ENCODE results near the gene UBR7.

UBR7 gene

DNA sequence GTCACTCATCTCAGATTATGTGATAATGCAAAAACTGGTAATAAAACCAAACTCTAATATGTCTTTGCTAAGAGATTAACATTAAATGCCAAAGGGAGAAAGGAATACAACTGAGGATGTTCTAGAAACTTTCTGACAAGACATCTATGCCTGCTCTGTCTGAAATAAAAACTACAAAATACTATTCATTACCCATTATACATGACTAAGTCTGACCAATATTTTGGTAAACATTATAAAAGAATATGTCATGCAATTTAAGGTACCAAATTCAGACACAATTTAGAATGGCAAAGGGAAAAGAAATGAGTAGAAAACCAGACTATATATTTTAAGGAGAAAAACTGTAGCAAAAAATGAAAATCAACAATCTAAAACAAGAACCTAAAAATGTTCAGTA, 39.5 kb downstream of the UBR7 start:
- Histone ChIP-seq H3K9me3 (ENCODE audit: control insufficient read depth, low read length) (no peaks in the 10 kb centered on the region), H3K27ac (ENCODE audit: insufficient read depth, low read length, poor library complexity, severe bottlenecking) (no peak overlapping the region), H3K4me1 (ENCODE audit: control insufficient read depth, insufficient read depth, low read length, poor library complexity, severe bottlenecking) (no peaks in the 10 kb centered on the region), H3K4me3 (ENCODE audit: insufficient read depth, low read depth, low read length, poor library complexity, severe bottlenecking) (no peak overlapping the region), H3K36me3 (ENCODE audit: control insufficient read depth, insufficient read depth, low read length) (peaks cover 56% of the 10 kb centered on the region), H3K27me3 (replicated peaks; ENCODE audit: control insufficient read depth, insufficient read depth, low read length, poor library complexity, severe bottlenecking) (no peaks in the 10 kb centered on the region)
- no peak for DNase-seq

DNA sequence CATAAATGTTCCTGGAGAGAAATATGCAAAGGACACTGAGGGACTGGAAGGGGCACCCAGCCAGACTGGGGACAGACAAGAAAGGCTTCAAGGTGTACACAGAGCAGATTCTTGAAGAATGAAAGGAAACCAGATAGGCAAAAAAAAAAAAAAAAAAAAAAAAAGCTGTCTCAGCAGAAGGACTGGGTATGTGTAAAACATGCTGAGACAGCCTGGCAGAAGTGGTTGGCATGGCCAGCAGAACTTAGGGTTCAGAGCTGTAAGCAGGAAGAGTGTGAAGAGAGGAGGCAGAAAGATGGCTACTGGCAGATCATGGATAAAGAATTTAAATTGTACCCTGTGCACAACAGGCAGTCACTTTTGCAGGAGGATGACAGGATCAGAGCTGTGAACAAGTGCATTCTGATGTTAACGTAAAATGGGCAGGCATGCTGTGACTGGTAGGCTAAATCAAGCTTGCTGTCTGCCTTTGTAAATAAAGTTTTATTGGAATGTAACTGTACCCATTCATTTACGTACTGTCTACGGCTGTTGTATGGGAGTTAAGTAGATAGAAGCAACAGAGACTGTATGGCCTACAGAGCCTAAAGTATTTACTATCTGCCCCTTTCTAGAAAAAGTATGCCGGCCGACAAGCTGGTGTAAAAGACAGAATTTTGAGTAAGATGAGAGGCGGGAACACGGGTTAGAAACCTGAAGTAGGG, 42.2 kb downstream of the UBR7 start:
- H3K4me3 ChIP-seq (ENCODE audit: insufficient read depth, low read depth, low read length, poor library complexity, severe bottlenecking): no peak overlapping the region
- H3K36me3 ChIP-seq (ENCODE audit: control insufficient read depth, insufficient read depth, low read length): peaks cover 49% of the 10 kb centered on the region
- no peak overlapping the region for H3K27ac ChIP-seq (ENCODE audit: insufficient read depth, low read length, poor library complexity, severe bottlenecking)

DNA sequence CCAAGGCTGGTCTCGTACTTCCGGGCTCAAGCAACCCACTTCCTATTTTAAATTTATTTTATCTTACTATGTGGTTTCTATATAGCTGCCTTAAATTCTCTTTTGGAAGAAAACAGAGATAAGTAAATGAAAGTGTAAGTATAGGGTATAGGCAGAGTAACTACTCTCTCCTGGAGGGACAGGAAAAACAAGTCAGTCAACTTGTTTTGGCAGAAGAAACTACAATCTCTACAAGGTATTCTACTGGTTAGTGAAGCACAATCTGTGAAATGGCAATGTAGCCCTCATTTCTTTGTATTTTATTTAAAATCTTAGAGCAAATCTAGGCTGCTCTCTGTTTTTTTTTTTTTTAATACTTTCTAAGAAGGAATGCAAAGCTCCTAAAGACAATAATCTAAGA, 55.4 kb downstream of the UBR7 start:
- Histone ChIP-seq H3K36me3 (ENCODE audit: control insufficient read depth, insufficient read depth, low read length) (peaks cover 9% of the 10 kb centered on the region), H3K27me3 (replicated peaks; ENCODE audit: control insufficient read depth, insufficient read depth, low read length, poor library complexity, severe bottlenecking) (no peaks in the 10 kb centered on the region), H3K9me3 (ENCODE audit: control insufficient read depth, low read length) (no peaks in the 10 kb centered on the region), H3K27ac (ENCODE audit: insufficient read depth, low read length, poor library complexity, severe bottlenecking) (no peak overlapping the region), H3K4me3 (ENCODE audit: insufficient read depth, low read depth, low read length, poor library complexity, severe bottlenecking) (no peak overlapping the region), H3K4me1 (ENCODE audit: control insufficient read depth, insufficient read depth, low read length, poor library complexity, severe bottlenecking) (no peaks in the 10 kb centered on the region)
- DNase-seq: no peak

More for the DNA sequence above, 42.2 kb downstream of the UBR7 start:
- H3K4me1 ChIP-seq (ENCODE audit: control insufficient read depth, insufficient read depth, low read length, poor library complexity, severe bottlenecking): no peaks in the 10 kb centered on the region
- no peaks in the 10 kb centered on the region for H3K9me3 ChIP-seq (ENCODE audit: control insufficient read depth, low read length)
- no peak for DNase-seq
- no peaks in the 10 kb centered on the region for H3K27me3 ChIP-seq (replicated peaks; ENCODE audit: control insufficient read depth, insufficient read depth, low read length, poor library complexity, severe bottlenecking)

DNA sequence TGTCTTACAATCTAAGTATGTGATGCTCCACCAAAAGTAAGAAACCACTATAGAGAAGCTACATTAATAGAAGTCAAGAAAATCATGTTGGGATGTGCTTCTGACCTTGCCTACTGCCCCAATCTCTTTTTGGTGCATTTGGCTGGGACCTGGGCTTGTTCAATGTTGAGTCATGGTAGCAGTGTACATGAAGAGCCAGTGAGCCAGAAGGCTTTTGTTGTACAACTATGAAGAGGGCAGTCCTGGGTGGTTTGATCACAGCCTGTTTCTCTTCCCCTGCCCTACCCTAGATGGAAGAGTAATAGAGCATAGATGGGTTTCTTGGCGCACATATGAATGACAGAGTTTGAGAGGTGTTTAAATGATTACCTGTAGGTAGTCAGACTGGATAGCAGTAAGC, 56.4 kb downstream of the UBR7 start:
- no peaks in the 10 kb centered on the region for H3K9me3 ChIP-seq (ENCODE audit: control insufficient read depth, low read length)
- no peaks in the 10 kb centered on the region for H3K4me1 ChIP-seq (ENCODE audit: control insufficient read depth, insufficient read depth, low read length, poor library complexity, severe bottlenecking)
- no peak overlapping the region for H3K27ac ChIP-seq (ENCODE audit: insufficient read depth, low read length, poor library complexity, severe bottlenecking)
- no peak for DNase-seq
- peaks cover 9% of the 10 kb centered on the region for H3K36me3 ChIP-seq (ENCODE audit: control insufficient read depth, insufficient read depth, low read length)
- H3K4me3 ChIP-seq (ENCODE audit: insufficient read depth, low read depth, low read length, poor library complexity, severe bottlenecking): no peak overlapping the region
- H3K27me3 ChIP-seq (replicated peaks; ENCODE audit: control insufficient read depth, insufficient read depth, low read length, poor library complexity, severe bottlenecking): no peaks in the 10 kb centered on the region

DNA sequence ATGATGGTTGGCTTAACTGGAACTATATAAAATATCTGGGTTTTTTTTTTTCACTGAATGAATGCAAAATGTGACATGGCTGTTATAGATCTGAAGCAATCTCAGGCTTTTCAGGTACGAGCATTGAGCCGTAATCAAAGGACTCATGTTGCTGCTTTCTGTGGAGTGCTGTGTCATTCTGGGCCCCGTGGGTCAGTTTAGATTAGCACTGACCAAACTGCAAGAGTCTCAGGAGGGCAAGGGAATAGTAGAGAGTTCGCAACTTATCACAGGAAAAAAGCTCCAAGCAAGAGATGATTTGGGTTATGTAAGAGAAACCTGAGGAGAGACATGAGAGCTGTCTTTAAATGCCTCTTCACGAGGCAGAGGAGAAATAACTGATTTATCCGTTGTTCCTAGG, 59.1 kb downstream of the UBR7 start:
- no peaks in the 10 kb centered on the region for H3K27me3 ChIP-seq (replicated peaks; ENCODE audit: control insufficient read depth, insufficient read depth, low read length, poor library complexity, severe bottlenecking)
- DNase-seq: no peak
- H3K4me3 ChIP-seq (ENCODE audit: insufficient read depth, low read depth, low read length, poor library complexity, severe bottlenecking): no peak overlapping the region
- peaks cover 9% of the 10 kb centered on the region for H3K36me3 ChIP-seq (ENCODE audit: control insufficient read depth, insufficient read depth, low read length)
- H3K4me1 ChIP-seq (ENCODE audit: control insufficient read depth, insufficient read depth, low read length, poor library complexity, severe bottlenecking): no peaks in the 10 kb centered on the region
- H3K9me3 ChIP-seq (ENCODE audit: control insufficient read depth, low read length): no peaks in the 10 kb centered on the region
- H3K27ac ChIP-seq (ENCODE audit: insufficient read depth, low read length, poor library complexity, severe bottlenecking): no peak overlapping the region

DNA sequence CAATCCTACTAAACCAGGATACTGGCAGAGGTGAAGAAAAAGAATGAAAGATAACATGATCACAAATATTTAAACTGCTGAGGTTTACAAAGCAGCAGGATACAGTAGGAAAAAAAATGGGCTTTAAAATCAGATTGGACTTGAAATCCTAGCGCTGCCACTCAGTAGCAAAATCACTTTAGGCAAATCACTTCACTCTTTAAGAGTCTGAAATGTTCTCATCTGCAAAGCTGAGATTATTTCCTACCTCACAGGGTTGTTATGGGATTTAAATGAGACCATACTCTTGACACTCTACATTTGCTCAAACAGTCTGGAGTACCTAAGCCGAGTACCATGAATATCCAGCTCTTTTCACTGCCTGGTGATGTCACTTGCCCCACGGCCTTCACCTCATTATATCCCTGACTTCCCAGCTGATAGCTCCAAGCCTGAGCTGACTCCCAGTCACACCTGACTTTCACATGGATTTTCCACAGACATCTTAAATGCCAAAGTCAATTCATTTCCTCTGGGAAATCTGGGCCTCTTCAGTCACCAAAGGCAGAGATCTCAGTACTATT, 60.2 kb downstream of the UBR7 start:
- Histone ChIP-seq H3K4me3 (ENCODE audit: insufficient read depth, low read depth, low read length, poor library complexity, severe bottlenecking) (no peak overlapping the region), H3K9me3 (ENCODE audit: control insufficient read depth, low read length) (no peaks in the 10 kb centered on the region), H3K27ac (ENCODE audit: insufficient read depth, low read length, poor library complexity, severe bottlenecking) (no peak overlapping the region), H3K27me3 (replicated peaks; ENCODE audit: control insufficient read depth, insufficient read depth, low read length, poor library complexity, severe bottlenecking) (no peaks in the 10 kb centered on the region), H3K36me3 (ENCODE audit: control insufficient read depth, insufficient read depth, low read length) (peaks cover 9% of the 10 kb centered on the region), H3K4me1 (ENCODE audit: control insufficient read depth, insufficient read depth, low read length, poor library complexity, severe bottlenecking) (no peaks in the 10 kb centered on the region)
- DNase-seq: no peak

DNA sequence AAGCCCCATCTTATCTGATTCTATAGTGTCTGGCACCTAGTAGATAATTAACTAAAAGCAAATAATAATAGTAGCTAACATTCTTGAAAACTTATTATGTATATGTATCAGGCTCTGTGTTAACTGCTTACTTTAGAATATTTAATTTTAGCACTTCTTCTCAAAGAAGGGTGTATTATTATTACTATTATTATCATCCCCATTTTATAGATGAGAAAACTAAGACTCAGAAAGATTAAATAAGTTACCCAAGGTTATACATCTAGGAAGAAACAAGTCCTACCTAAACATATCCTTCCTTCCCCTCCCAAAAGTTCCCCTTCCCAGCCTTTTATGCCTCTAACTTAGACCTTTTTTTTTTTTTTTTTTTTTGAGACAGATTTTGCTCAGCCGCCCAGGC, 61.4 kb downstream of the UBR7 start:
- H3K4me3 ChIP-seq (ENCODE audit: insufficient read depth, low read depth, low read length, poor library complexity, severe bottlenecking): no peak overlapping the region
- H3K4me1 ChIP-seq (ENCODE audit: control insufficient read depth, insufficient read depth, low read length, poor library complexity, severe bottlenecking): no peaks in the 10 kb centered on the region
- H3K9me3 ChIP-seq (ENCODE audit: control insufficient read depth, low read length): no peaks in the 10 kb centered on the region
- peaks cover 6% of the 10 kb centered on the region for H3K36me3 ChIP-seq (ENCODE audit: control insufficient read depth, insufficient read depth, low read length)
- H3K27me3 ChIP-seq (replicated peaks; ENCODE audit: control insufficient read depth, insufficient read depth, low read length, poor library complexity, severe bottlenecking): no peaks in the 10 kb centered on the region
- no peak for DNase-seq
- H3K27ac ChIP-seq (ENCODE audit: insufficient read depth, low read length, poor library complexity, severe bottlenecking): no peak overlapping the region

DNA sequence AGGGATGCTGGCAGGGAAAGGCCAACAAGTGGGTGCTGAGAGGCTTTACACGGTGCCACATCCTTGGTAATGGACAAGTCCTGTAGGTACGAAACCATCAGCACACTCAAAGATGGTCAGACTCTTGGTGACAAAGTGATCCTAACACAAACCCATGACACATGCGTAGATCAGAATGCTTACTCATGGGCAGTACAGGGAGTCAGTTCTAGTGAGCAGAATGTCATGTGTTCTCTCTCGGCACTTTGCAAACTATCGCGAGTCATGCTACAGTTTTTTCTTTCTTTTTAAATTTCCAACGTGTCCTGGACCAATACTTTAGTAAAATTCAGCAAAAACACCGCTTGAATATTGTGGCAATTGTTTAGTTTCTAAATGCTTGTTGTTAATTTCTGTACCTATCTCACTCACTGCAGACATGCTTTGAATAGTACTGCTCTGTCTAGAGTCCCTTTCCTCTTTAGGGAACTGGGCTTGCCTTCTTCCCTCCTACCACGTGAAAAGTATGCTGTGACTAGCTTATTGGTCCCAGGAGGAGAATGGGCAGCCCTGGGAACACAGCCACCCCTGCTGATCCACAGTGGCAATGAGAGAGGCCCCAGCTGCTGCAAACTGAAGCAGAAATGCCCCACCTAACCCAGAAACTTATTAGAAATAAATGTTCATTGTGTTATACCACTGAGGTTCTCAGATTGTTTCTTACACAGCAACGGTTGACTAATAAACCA, 62.4 kb downstream of the UBR7 start:
- Histone ChIP-seq H3K4me3 (ENCODE audit: insufficient read depth, low read depth, low read length, poor library complexity, severe bottlenecking) (no peak overlapping the region), H3K36me3 (ENCODE audit: control insufficient read depth, insufficient read depth, low read length) (peaks cover 3% of the 10 kb centered on the region), H3K9me3 (ENCODE audit: control insufficient read depth, low read length) (no peaks in the 10 kb centered on the region), H3K4me1 (ENCODE audit: control insufficient read depth, insufficient read depth, low read length, poor library complexity, severe bottlenecking) (no peaks in the 10 kb centered on the region), H3K27ac (ENCODE audit: insufficient read depth, low read length, poor library complexity, severe bottlenecking) (no peak overlapping the region), H3K27me3 (replicated peaks; ENCODE audit: control insufficient read depth, insufficient read depth, low read length, poor library complexity, severe bottlenecking) (no peaks in the 10 kb centered on the region)
- no peak for DNase-seq

DNA sequence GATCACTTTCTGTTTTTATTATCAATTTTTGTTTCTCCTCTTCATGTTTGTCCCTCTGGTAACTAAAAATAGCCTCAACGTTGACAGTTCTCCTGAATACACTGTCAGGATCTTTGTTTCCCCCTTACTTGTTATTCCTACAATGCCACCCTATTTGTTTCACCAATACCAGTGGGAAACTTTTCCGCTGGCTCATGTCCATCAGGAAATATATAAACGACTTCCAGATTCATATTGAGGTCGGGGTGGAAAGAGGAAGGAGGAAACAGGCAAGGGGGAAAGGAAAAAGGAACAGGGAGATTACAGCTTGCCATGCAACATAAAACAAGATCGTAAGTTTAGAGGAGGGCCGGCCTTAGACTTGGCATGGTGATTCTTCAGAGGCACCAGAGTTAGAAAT, 64.1 kb downstream of the UBR7 start:
- Histone ChIP-seq H3K9me3 (ENCODE audit: control insufficient read depth, low read length) (no peaks in the 10 kb centered on the region), H3K36me3 (ENCODE audit: control insufficient read depth, insufficient read depth, low read length) (peaks cover under 1% of the 10 kb centered on the region), H3K27me3 (replicated peaks; ENCODE audit: control insufficient read depth, insufficient read depth, low read length, poor library complexity, severe bottlenecking) (no peaks in the 10 kb centered on the region), H3K4me1 (ENCODE audit: control insufficient read depth, insufficient read depth, low read length, poor library complexity, severe bottlenecking) (no peaks in the 10 kb centered on the region), H3K27ac (ENCODE audit: insufficient read depth, low read length, poor library complexity, severe bottlenecking) (no peak overlapping the region), H3K4me3 (ENCODE audit: insufficient read depth, low read depth, low read length, poor library complexity, severe bottlenecking) (no peak overlapping the region)
- DNase-seq: no peak

DNA sequence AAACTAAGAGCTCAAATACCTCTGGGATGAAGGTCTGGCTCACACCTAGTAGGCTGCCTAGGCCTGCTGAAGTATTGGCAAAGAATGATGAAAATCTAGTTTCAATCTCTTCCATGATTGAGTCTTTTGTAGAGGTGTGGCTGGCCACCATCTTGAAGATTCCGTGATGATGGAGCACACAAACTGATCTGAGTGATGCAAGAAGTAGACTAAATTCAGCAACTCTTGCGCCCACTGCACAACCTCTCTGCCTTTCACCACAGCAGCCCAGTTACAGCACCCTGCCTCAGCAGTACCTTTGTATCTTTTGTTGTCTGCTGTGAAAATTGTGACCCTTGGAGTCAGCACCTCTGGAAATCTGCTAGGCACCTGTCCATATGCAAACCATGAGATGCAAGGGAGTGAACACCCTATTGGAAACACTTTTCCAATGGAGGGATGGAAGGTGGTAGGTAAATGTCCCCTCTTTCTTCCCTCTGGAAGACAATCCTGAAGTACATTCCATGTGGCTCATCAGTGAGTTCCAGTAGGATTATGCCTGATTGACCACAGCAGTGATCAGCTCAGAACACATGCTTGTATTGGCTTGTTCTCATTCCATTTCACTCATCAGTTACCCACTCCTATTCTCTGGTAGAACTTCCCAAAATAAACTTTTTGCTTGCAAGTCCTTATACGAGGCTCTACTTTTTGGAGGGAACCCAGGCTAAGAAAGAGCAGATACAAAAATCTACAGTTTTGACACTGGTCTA, 67.2 kb downstream of the UBR7 start:
- Histone ChIP-seq H3K36me3 (ENCODE audit: control insufficient read depth, insufficient read depth, low read length) (no peaks in the 10 kb centered on the region), H3K27me3 (replicated peaks; ENCODE audit: control insufficient read depth, insufficient read depth, low read length, poor library complexity, severe bottlenecking) (no peaks in the 10 kb centered on the region), H3K4me3 (ENCODE audit: insufficient read depth, low read depth, low read length, poor library complexity, severe bottlenecking) (no peak overlapping the region), H3K9me3 (ENCODE audit: control insufficient read depth, low read length) (no peaks in the 10 kb centered on the region), H3K4me1 (ENCODE audit: control insufficient read depth, insufficient read depth, low read length, poor library complexity, severe bottlenecking) (no peaks in the 10 kb centered on the region), H3K27ac (ENCODE audit: insufficient read depth, low read length, poor library complexity, severe bottlenecking) (no peak overlapping the region)
- DNase-seq: no peak

Data from effector memory CD4-positive, alpha-beta T cell (primary cell).